ENCODE data around the gene PARP1.

The PARP1 gene

GRCh38 chr1:226404904-226405222 lies 3.0 kb downstream of the PARP1 start:
- no peak for DNase-seq

GRCh38 chr1:226404063-226404903 lies 3.6 kb downstream of the PARP1 start:
- DNase-seq: no peak

GRCh38 chr1:226403201-226404034 lies 4.5 kb downstream of the PARP1 start:
- no peak for DNase-seq

GRCh38 chr1:226402739-226403165 lies 5.1 kb downstream of the PARP1 start:
- no peak for DNase-seq

- no peak for DNase-seq
Observed at GRCh38 chr1:226401355-226402303, 6.3 kb downstream of the PARP1 start.

- DNase-seq: no peak
Observed at GRCh38 chr1:226400519-226401354, 7.2 kb downstream of the PARP1 start.

- DNase-seq: no peak
Observed at GRCh38 chr1:226397955-226398636, 9.8 kb downstream of the PARP1 start.

- no peak for DNase-seq
Observed at GRCh38 chr1:226397011-226397926, 10.6 kb downstream of the PARP1 start.

GRCh38 chr1:226395753-226396152 lies 12.1 kb downstream of the PARP1 start:
- DNase-seq: no peak

GRCh38 chr1:226394462-226394861 lies 13.4 kb downstream of the PARP1 start:
- no peak for DNase-seq

GRCh38 chr1:226390681-226391080 lies 17.2 kb downstream of the PARP1 start:
- no peak for DNase-seq

GRCh38 chr1:226388131-226388530 lies 19.8 kb downstream of the PARP1 start:
- DNase-seq: no peak

- DNase-seq: no peak
Observed at GRCh38 chr1:226384717-226385116, 23.2 kb downstream of the PARP1 start.

GRCh38 chr1:226384040-226384439 lies 23.9 kb downstream of the PARP1 start:
- no peak for DNase-seq

GRCh38 chr1:226382030-226382429 lies 25.9 kb downstream of the PARP1 start:
- no peak for DNase-seq

- DNase-seq: no peak
Observed at GRCh38 chr1:226381226-226381998, 26.5 kb downstream of the PARP1 start.

GRCh38 chr1:226378071-226378470 lies 29.8 kb downstream of the PARP1 start:
- no peak for DNase-seq

GRCh38 chr1:226376300-226376699 lies 31.6 kb downstream of the PARP1 start:
- no peak for DNase-seq

- no peak for DNase-seq
Observed at GRCh38 chr1:226373376-226373775, 34.5 kb downstream of the PARP1 start.
